B cell (primary cell): ENCODE data around the gene BAZ2A. TPM values are rescaled to one million over a fixed set of nuclear protein-coding genes. Genes with fewer than 3 reads are reported as not detected.

Experiments used
- ATAC-seq: fragments of 200-7000 bp; cut with Tn5 transposase; one replicate; pipeline ENCODE4 v1.10.0; 2021; ENCODE audit warnings: low read depth, mild to moderate bottlenecking, moderate number of reproducible peaks, moderate library complexity
- CTCF ChIA-PET: fragments of 350-600 bp; sonication (Branson Sonifier 250); formaldehyde crosslinking; loops from one replicate; lab custom pipeline; 2021; ENCODE audit warnings: antibody characterized with exemption, inconsistent platforms; lab: Charles Lee
- POLR2A ChIA-PET: fragments of 350-600 bp; sonication (Branson Sonifier 250); formaldehyde crosslinking; loops from one replicate; lab custom pipeline; 2021; ENCODE audit warnings: antibody characterized with exemption; lab: Charles Lee
- DNase-seq: peaks from one replicate; pipeline ENCODE4 v3.0.0; 2013
- H2AFZ ChIP-seq: 2 replicates; pipeline ENCODE4 v1.6.1; 2012; ENCODE audit warnings: mild to moderate bottlenecking, low read depth, low read length; ENCODE audit not compliant: insufficient read depth, poor library complexity, severe bottlenecking
- H3K27ac ChIP-seq, 2 donors: 1 replicate in 1 of 2; 2 replicates in 1 of 2; pipeline ENCODE4 v1.5.1; 2012 to 2013; ENCODE audit warnings: low read length in 2 of 2, mild to moderate bottlenecking in 2 of 2, moderate library complexity in 1 of 2
- H3K27me3 ChIP-seq, 4 experiments: fragments of 200-600 bp in 1 of 4; sonication (generic) in 1 of 4; replicated peaks in 1 of 4; 1 replicate in 2 of 4; 2 replicates in 2 of 4; pipeline versions ENCODE4 v1.6.1 to v1.7.0; 2013 to 2016; ENCODE audit warnings: low read length in 3 of 4, mild to moderate bottlenecking in 2 of 4, mixed read lengths in 1 of 4, moderate library complexity in 1 of 4; ENCODE audit not compliant: insufficient read depth in 4 of 4, control insufficient read depth in 3 of 4; ENCODE audit errors: control extremely low read depth in 1 of 4
- H3K36me3 ChIP-seq, 2 experiments: replicated peaks in 1 of 2; 1 replicate in 1 of 2; 2 replicates in 1 of 2; pipeline versions ENCODE4 v1.6.1 to v1.7.1; 2013; ENCODE audit warnings: low read length in 1 of 2; ENCODE audit not compliant: insufficient read depth in 2 of 2, control insufficient read depth in 1 of 2; ENCODE audit errors: control extremely low read depth in 1 of 2, extremely low read depth in 1 of 2
- H3K4me1 ChIP-seq, 2 donors: fragments of 200-600 bp in 1 of 2; sonication (generic) in 1 of 2; 1 replicate in 1 of 2; 2 replicates in 1 of 2; pipeline versions ENCODE4 v1.5.1 to v1.6.1; 2013 to 2017; ENCODE audit warnings: low read length in 2 of 2; ENCODE audit not compliant: control insufficient read depth in 2 of 2, insufficient read depth in 2 of 2
- H3K4me2 ChIP-seq: replicated peaks from 2 replicates; pipeline ENCODE3; 2012; ENCODE audit warnings: mild to moderate bottlenecking, low read depth, low read length; ENCODE audit not compliant: poor library complexity, severe bottlenecking
- H3K4me3 ChIP-seq, 5 experiments: fragments of 200-600 bp in 1 of 5; sonication (generic) in 1 of 5; 1 replicate in 3 of 5; 2 replicates in 2 of 5; pipeline versions ENCODE4 v1.5.1 to v1.7.0; 2011 to 2016; ENCODE audit warnings: low read length in 4 of 5, mild to moderate bottlenecking in 4 of 5, low read depth in 2 of 5, control low read depth in 1 of 5, moderate library complexity in 1 of 5; ENCODE audit not compliant: insufficient read depth in 1 of 5; ENCODE audit errors: control extremely low read depth in 1 of 5, extremely low read depth in 1 of 5
- H3K79me2 ChIP-seq: fragments of 200-600 bp; sonication (generic); one replicate; pipeline ENCODE4 v1.6.0; 2016; ENCODE audit warnings: low read length; ENCODE audit not compliant: control insufficient read depth, insufficient read depth
- H3K9ac ChIP-seq: fragments of 200-600 bp; sonication (generic); 2 replicates; pipeline ENCODE4 v1.6.1; 2017; ENCODE audit warnings: mild to moderate bottlenecking, low read length, moderate library complexity
- H3K9me3 ChIP-seq, 3 donors: one replicate each; pipeline versions ENCODE4 v1.6.1 to v1.7.1; 2013; ENCODE audit warnings: low read length in 2 of 3; ENCODE audit not compliant: control insufficient read depth in 2 of 3, insufficient read depth in 1 of 3; ENCODE audit errors: control extremely low read depth in 1 of 3
- H4K20me1 ChIP-seq: 2 replicates; pipeline ENCODE4 v1.6.0; 2012; ENCODE audit warnings: mild to moderate bottlenecking, low read length; ENCODE audit not compliant: insufficient read depth, control insufficient read depth, poor library complexity, severe bottlenecking
- H3K27ac Mint-ChIP-seq: one replicate; pipeline ENCODE4 v1.8.0; 2021; ENCODE audit warnings: mixed read lengths
- H3K27me3 Mint-ChIP-seq: one replicate; pipeline ENCODE4 v1.8.0; 2021; ENCODE audit warnings: mixed read lengths
- H3K4me1 Mint-ChIP-seq: one replicate; pipeline ENCODE4 v1.8.0; 2021; ENCODE audit warnings: mixed read lengths
- H3K4me3 Mint-ChIP-seq: one replicate; pipeline ENCODE4 v1.8.0; 2021; ENCODE audit warnings: mixed read lengths
- H3K9me3 Mint-ChIP-seq: one replicate; pipeline ENCODE4 v1.8.0; 2022; ENCODE audit warnings: mixed read lengths; ENCODE audit not compliant: insufficient read depth
- EZH2 ChIP-seq: IDR thresholded peaks from 2 replicates; pipeline ENCODE4 v1.6.1; 2012; ENCODE audit warnings: borderline replicate concordance, low read depth, mild to moderate bottlenecking, moderate library complexity, low read length; ENCODE audit not compliant: insufficient read depth, poor library complexity, severe bottlenecking
- WGBS: methylation state at CpG from one replicate; pipeline ENCODE4 v1.1.5; 2013; ENCODE audit warnings: missing lambda C conversion rate; ENCODE audit not compliant: insufficient coverage; 5-methylcytosine and 5-hydroxymethylcytosine counted together
- intact Hi-C: fragments of 100-400 bp; cut with micrococcal nuclease; formaldehyde crosslinking; loops from one replicate; pipeline ENCODE4 v1.10.0; 2022
- polyA plus RNA-seq: library from polyadenylated mRNA; depleted of rRNA; stranded (reverse); fragments of >200 nt; gene quantifications from 2 replicates; pipeline ENCODE4 v1.2.3, GENCODE V29; 2012
- total RNA-seq, 2 donors: library from RNA; stranded (reverse); fragments of 120-200 nt in 1 of 2; gene quantifications; 1 replicate in 1 of 2; 2 replicates in 1 of 2; pipeline versions ENCODE4 v1.2.3 to v1.2.4, GENCODE V29; 2013 to 2022
- TF ChIP-seq, protein P1 (sequence below): fragments of 200-600 bp; IDR thresholded peaks from one replicate; pipeline ENCODE4 v1.8.0; 2022; ENCODE audit warnings: antibody characterized with exemption, mild to moderate bottlenecking

BAZ2A gene
- total and polyA plus RNA-seq, 2 donors (not counting 1 experiment from before 2014, with no cell fraction given) = 95.7 to 280 TPM

DNA sequence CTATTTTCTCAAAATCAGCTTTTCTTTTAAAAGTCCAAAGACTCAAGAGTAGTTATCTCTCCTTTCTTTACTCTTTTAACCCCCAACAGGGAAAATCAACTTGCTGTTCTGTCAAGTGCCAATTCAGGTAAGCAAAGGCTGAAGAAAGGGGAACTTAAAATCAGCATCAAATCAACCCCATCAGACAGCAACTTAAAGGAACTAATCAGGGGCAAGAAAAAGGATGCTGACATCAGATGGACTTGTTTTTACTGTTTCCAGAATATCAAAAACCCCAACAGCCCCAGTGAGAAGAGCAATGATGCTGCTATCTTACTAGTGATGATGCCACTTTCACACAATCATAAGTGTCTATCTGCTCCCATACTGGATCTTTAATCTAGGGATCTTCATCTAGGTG is 3.4 kb downstream of the BAZ2A start:
- DNase-seq = peak; percentile 63
- no peaks in the 10 kb centered on the region for H3K9me3 Mint-ChIP-seq
- H3K4me1 Mint-ChIP-seq = peaks cover 66% of the 10 kb centered on the region
- H3K79me2 ChIP-seq = peaks cover 94% of the 10 kb centered on the region
- no peaks in the 10 kb centered on the region for H3K9me3 ChIP-seq
- H4K20me1 ChIP-seq = peaks cover 54% of the 10 kb centered on the region
- H3K4me1 ChIP-seq = peaks cover 43 to 48% of the 10 kb centered on the region in 2 donors
- H3K36me3 ChIP-seq = peaks cover 0 to 17% of the 10 kb centered on the region in 2 experiments
- ChIA-PET POLR2A (interaction anchor here (1.0 to 1.4 kb wide), 2 partner anchors 9 to 56 kb away, joined by 5 to 15 read pairs; no protein-coding TSS in a partner anchor), CTCF (interaction anchor here (0.6 to 3.0 kb wide), 4 partner anchors 10 to 131 kb away, joined by 3 to 24 read pairs (median 4); no protein-coding TSS in a partner anchor)
- peak; percentile 3 for ATAC-seq
- peak overlapping the region; percentile 44 to 69 for H3K27ac ChIP-seq
- H3K4me2 ChIP-seq = peak overlapping the region; percentile 21
- no peaks in the 10 kb centered on the region for H3K27me3 ChIP-seq
- no peak overlapping the region for H3K9ac ChIP-seq
- intact Hi-C loops = loop anchor here (5.0 kb wide), 1 partner anchor 34 kb away; no protein-coding TSS in a partner anchor
- H2AFZ ChIP-seq = no peak overlapping the region
- no peaks in the 10 kb centered on the region for H3K27me3 Mint-ChIP-seq
- H3K27ac Mint-ChIP-seq = peak overlapping the region; percentile 83
- TF ChIP-seq EZH2 = no peak
- TF ChIP-seq, protein P1, sequence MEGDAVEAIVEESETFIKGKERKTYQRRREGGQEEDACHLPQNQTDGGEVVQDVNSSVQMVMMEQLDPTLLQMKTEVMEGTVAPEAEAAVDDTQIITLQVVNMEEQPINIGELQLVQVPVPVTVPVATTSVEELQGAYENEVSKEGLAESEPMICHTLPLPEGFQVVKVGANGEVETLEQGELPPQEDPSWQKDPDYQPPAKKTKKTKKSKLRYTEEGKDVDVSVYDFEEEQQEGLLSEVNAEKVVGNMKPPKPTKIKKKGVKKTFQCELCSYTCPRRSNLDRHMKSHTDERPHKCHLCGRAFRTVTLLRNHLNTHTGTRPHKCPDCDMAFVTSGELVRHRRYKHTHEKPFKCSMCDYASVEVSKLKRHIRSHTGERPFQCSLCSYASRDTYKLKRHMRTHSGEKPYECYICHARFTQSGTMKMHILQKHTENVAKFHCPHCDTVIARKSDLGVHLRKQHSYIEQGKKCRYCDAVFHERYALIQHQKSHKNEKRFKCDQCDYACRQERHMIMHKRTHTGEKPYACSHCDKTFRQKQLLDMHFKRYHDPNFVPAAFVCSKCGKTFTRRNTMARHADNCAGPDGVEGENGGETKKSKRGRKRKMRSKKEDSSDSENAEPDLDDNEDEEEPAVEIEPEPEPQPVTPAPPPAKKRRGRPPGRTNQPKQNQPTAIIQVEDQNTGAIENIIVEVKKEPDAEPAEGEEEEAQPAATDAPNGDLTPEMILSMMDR = no peak
- H3K4me3 Mint-ChIP-seq = peak overlapping the region; percentile 46
- no peak overlapping the region for H3K4me3 ChIP-seq

GRCh38 chr12:56622535-56622934 is 7.6 kb downstream of the BAZ2A start:
- peaks cover 86% of the 10 kb centered on the region for H4K20me1 ChIP-seq
- H3K9me3 ChIP-seq = no peaks in the 10 kb centered on the region
- H3K27me3 Mint-ChIP-seq = no peaks in the 10 kb centered on the region
- peaks cover 100% of the 10 kb centered on the region for H3K79me2 ChIP-seq
- TF ChIP-seq EZH2 = no peak
- TF ChIP-seq, protein P1 = no peak
- peaks cover 59% of the 10 kb centered on the region for H3K4me1 Mint-ChIP-seq
- H3K4me1 ChIP-seq = peaks cover 21 to 24% of the 10 kb centered on the region in 2 donors
- no peak overlapping the region for H3K4me3 ChIP-seq
- CTCF ChIA-PET = interaction anchor here (0.6 to 3.2 kb wide), 4 partner anchors 13 to 152 kb away, joined by 3 to 24 read pairs (median 4); no protein-coding TSS in a partner anchor
- H3K9me3 Mint-ChIP-seq = no peaks in the 10 kb centered on the region
- H3K4me3 Mint-ChIP-seq = no peak overlapping the region
- H2AFZ ChIP-seq = no peak overlapping the region
- DNase-seq = no peak
- POLR2A ChIA-PET = no interaction called here
- no peak overlapping the region for H3K4me2 ChIP-seq
- peak overlapping the region in 1 of 2 donors; percentile 56 for H3K27ac ChIP-seq
- WGBS = no CpG with 5 or more reads among the region's 1 CpG
- H3K27ac Mint-ChIP-seq = no peak overlapping the region
- H3K9ac ChIP-seq = no peak overlapping the region
- intact Hi-C loops = no loop called here
- H3K27me3 ChIP-seq = no peaks in the 10 kb centered on the region
- no peak for ATAC-seq
- H3K36me3 ChIP-seq = peaks cover 0 to 44% of the 10 kb centered on the region in 2 experiments
